DMS 273 treated with DMSO at 0.1 percent for 48 hours (cell line): Measurements from ENCODE around the gene NPL.
A peak's percentile ranks its signal among the peaks of the same experiment; 100 is the strongest.

Experiments used
- DNase-seq: peaks from one replicate; lab custom pipeline; 2025; lab: John Stamatoyannopoulos, UW

NPL gene

DNA sequence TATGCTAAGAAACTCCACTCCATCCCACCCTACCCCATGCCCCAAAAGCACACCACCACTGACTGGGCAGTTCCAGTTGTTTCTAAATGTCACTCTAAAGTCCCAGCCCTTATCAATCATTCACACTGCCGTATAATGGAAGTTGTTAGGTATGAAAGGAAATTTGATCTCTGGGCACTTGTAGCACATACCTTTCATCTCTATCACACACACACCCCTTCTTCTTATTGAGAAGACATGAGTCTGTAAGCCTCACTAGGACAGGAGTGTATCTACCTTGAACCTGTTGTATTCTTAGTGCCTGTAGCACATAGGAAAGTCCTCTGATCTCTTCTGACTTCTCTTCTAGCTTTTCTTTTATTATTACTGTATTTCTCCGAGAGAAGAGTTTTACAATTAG, 27.3 kb downstream of the NPL start:
- no peak for DNase-seq

GRCh38 chr1:182817802-182818201, 28.2 kb downstream of the NPL start:
- DNase-seq = no peak

GRCh38 chr1:182823220-182823619, 33.6 kb downstream of the NPL start:
- no peak for DNase-seq

GRCh38 chr1:182826892-182827291, 37.3 kb downstream of the NPL start:
- no peak for DNase-seq

- no peak for DNase-seq
These were observed 39.8 kb downstream of the NPL start for GRCh38 chr1:182829285-182829932.

GRCh38 chr1:182833271-182833670, 43.7 kb downstream of the NPL start:
- no peak for DNase-seq

DNA sequence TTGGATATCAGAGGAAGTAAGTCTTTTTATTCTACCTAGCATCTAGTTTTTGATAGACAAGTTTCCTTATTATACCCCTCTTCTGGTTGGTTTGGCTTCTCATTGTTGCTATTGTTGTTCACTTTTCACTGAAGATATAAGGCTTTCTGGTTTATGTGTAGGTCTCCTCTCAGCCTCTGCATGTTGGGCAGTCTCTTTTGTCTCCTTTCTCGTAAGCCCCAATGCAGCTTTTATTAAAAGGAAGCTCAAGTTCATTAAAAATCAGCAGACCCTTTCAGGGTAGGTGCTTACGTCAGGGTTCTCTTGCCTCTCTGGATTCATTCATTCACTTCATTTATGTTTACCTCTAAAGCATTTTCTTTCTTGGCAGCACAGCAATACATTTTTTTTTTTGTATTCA, 44.8 kb downstream of the NPL start:
- DNase-seq = no peak

- DNase-seq = no peak
These were observed 46.2 kb downstream of the NPL start for GRCh38 chr1:182835806-182836205.

DNA sequence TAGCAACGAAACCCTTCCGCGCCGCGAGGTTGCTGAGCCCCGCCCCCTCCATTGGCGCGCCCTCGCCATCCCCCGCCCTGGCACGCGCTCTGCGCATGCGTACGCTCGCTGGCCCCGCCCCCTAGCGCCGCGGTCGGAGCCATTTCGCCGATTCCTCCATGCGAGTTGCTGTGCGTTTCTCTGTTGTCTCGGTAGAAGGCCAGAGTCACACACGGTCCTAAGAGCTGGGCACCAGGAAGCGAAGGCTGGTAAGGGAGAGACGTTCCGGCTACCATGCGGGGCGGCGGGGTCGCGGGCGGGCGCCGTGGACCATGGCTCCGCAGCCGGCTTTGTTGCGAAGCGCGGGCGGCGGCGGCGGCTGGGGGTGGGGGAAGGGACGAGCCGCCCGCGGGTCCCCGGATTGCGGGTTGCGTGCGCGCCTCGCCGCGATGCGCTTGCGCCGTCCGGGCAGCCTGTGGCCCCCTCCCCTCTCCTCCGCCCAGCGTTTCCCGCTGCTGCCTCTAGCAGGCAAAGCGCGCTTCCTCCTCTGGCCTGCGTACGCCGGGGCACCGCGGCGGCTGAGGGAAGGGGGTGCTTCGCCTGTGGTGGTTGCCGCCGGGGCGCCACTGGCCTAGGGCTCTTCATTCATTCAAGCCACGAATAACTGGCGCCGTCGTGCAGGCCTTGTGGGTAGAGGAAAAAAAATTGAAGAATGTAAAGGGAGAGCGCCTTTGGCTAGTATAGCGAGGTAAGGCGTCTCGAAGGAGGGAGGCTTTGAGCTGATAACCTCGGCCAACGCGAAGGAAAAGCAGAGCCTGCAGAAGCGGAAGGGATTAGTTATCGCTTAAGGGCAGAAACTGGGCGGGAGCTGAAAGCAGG, 49.9 kb downstream of the NPL start, which contains the start of gene DHX9:
Gene DHX9, plus strand, starts transcription at position 139 of the 858 bp plus-strand sequence. CDS start 3,220 bp downstream, outside the sequence.
- peak; percentile 63 for DNase-seq

DNA sequence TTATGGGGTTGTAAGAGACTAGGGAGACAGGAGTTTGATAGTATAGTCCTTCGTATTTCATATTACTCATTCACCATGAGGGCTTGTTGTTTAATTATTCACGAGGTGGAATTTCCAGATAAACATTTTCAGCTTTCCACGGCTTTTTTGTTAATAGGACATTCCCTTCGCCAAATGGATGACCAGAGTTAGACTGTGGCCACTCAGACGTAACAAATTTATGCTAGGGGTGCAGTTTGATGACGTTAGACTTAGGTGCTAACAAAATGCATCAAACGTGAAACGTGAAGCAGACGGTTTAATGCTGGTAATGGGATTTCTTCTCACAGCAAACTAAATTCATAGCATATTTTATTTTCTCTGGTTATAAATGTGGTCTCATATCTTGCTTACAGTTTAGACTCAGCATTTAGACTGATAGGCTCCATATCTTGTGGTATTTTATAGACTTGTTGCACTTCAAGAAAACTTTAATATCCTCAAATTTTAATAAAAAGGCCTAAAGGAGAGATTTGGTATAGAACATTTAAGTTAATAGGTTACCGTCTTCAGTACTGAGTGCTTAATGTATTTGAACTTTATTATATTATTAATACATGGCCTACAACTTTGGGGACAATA, 51.9 kb downstream of the NPL start:
- no peak for DNase-seq

DNA sequence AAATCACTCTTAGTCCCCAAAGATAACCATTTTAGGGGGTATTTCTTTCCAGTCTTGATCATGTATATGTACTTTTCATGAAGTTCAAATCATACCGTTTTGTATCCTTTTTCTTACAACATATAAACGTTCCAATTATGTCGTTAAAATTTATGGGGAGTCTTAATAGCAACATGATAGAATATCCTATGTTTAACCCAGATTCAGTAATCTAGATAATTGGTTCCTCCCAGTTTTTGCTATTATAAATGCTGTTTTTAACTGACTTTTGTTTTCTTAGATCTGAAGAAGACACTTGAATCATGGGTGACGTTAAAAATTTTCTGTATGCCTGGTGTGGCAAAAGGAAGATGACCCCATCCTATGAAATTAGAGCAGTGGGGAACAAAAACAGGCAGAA, 52.7 kb downstream of the NPL start:
- no peak for DNase-seq

DNA sequence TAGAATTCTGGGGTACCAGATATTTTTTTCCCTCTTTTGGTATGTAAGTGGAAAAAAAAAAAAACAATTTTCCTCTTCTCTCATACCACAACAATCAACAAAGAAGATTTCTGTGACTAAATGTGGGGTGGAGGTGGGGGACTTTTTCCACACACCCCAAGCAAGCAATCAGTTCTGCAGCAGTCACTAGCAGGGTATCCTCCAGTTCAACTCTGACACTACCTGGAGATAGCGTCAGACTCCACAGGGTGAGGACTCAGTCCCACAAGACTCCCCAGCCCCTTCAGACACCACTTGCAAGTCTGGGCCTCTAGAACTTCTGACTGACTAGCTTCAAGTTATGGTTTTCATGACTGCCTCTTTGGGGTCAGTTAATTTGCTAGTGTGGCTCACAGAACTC, 55.8 kb downstream of the NPL start:
- no peak for DNase-seq

GRCh38 chr1:182845894-182846293, 56.3 kb downstream of the NPL start:
- DNase-seq = no peak

- no peak for DNase-seq
These were observed 57.5 kb downstream of the NPL start for GRCh38 chr1:182847105-182847504.

DNA sequence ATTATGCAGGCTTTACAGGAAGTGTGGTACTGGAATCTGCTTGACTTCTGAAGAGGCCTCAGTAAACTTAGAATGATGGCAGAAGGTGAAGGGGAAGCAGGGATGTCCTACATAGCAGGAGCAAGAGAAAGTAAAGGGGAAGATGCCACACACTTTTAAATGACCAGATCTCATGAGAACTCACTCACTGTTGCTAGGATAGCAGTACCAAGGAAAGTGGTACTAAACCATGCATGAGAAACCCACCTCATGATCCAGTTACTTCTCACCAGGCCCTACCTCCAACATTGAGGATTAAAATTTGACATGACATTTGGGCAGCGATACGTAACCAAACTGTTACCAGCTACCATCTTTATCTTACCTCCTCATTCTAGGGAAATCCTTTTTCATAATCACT, 59.2 kb downstream of the NPL start:
- DNase-seq = no peak

- no peak for DNase-seq
These were observed 60.7 kb downstream of the NPL start for GRCh38 chr1:182850319-182850718.

DNA sequence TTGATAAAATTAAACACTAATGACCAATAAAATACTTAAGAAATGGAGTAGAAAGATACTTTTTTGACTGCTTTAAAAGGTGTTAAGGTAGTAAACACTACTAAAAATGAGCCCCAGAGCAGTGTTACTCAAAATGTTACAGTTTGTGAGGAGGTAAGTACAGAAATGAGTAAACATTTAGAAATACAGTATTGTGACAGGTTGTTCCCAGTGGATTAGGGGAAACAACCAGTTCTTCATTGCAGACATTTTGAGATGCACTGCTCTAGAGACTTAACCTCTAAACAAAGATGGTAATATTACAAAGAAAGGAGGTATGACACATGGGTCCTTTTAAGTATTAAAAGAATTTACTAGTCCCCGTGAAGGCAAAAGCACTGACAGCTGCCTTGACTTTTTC, 62.3 kb downstream of the NPL start:
- no peak for DNase-seq

DNA sequence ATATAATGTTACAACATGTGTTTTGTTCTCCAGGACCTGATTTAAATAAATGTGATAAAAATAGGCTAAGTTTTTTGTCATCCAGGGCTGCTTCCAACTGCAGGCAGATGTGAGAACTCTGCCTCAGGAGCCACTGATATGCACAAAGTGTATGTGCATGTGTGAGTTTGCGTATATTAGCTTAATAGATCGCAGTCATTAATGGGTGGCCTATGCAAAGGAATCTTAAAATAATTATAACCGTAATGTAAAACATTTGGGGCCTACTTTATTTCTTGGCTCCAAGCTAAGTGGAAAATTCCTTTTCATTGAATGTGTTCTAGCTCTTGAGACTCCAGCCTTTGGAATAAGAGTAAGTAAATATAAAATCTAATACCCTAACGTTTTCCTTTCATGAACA, 66.3 kb downstream of the NPL start:
- DNase-seq = no peak

GRCh38 chr1:182857212-182857611, 67.6 kb downstream of the NPL start:
- no peak for DNase-seq

GRCh38 chr1:182860658-182861057, 71.1 kb downstream of the NPL start:
- no peak for DNase-seq

GRCh38 chr1:182861994-182862393, 72.4 kb downstream of the NPL start:
- DNase-seq = no peak

DNA sequence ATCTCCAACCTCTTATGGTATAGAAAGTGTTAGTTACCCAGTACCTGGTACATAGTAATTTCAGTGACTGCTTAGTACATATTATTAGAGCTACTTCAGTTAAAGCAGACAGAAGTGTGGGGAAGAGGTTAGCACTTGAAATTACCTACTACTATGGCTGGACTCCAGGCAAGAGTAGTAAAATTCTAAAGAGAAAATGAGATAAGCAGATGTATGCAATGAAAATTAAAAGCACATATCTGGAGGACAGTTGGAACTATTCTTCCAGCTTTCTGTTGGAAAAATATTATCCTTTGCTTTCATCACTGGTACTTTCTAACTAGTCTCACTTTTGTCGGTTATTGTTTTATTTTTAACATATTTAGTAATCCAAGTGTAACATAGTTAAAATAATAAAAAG, 73.3 kb downstream of the NPL start:
- no peak for DNase-seq

GRCh38 chr1:182863940-182864339, 74.4 kb downstream of the NPL start:
- DNase-seq = no peak
